Stimulated activated CD4-positive, alpha-beta T cell treated with anti-CD3 and anti-CD28 coated beads, Interleukin-4, amount 100 ng/mL, for 4 hours (primary cell): Measurements from ENCODE around the gene DCAF7.

ENCODE experiments used
- DNase-seq, 2 experiments: peaks; one replicate each; pipeline ENCODE4 v3.0.0-alpha.2; 2020

The DCAF7 gene

GRCh38 chr17:63546308-63547082 is 3.8 kb upstream of the DCAF7 start:
- DNase-seq, result no peak

- DNase-seq, result no peak
Observed at GRCh38 chr17:63547083-63547523, 3.2 kb upstream of the DCAF7 start.

GRCh38 chr17:63549289-63549945 is 860 bp upstream of the DCAF7 start:
- DNase-seq, result no peak

- DNase-seq, result peak in 1 of 2 experiments; percentile 10
Observed at GRCh38 chr17:63550817-63551639, 751 bp downstream of the DCAF7 start.

GRCh38 chr17:63552211-63552610 is 1.9 kb downstream of the DCAF7 start:
- no peak for DNase-seq

- no peak for DNase-seq
Observed at GRCh38 chr17:63555500-63556156, 5.4 kb downstream of the DCAF7 start.

GRCh38 chr17:63557416-63557815 is 7.1 kb downstream of the DCAF7 start:
- no peak for DNase-seq

- no peak for DNase-seq
Observed at GRCh38 chr17:63558441-63558840, 8.2 kb downstream of the DCAF7 start.

- DNase-seq, result no peak
Observed at GRCh38 chr17:63561819-63562218, 11.5 kb downstream of the DCAF7 start.

- no peak for DNase-seq
Observed at GRCh38 chr17:63563339-63563738, 13.1 kb downstream of the DCAF7 start.

- DNase-seq, result no peak
Observed at GRCh38 chr17:63564562-63564961, 14.3 kb downstream of the DCAF7 start.

GRCh38 chr17:63567229-63567628 is 17.0 kb downstream of the DCAF7 start:
- no peak for DNase-seq

- no peak for DNase-seq
Observed at GRCh38 chr17:63568563-63568962, 18.3 kb downstream of the DCAF7 start.

GRCh38 chr17:63571632-63572310 is 21.5 kb downstream of the DCAF7 start:
- no peak for DNase-seq

GRCh38 chr17:63573634-63574033 is 23.4 kb downstream of the DCAF7 start:
- DNase-seq, result no peak

- no peak for DNase-seq
Observed at GRCh38 chr17:63578027-63578768, 27.9 kb downstream of the DCAF7 start.

- no peak for DNase-seq
Observed at GRCh38 chr17:63578769-63579111, 28.5 kb downstream of the DCAF7 start.

GRCh38 chr17:63579633-63580032 is 29.4 kb downstream of the DCAF7 start:
- DNase-seq, result no peak

GRCh38 chr17:63587770-63588169 is 37.5 kb downstream of the DCAF7 start:
- no peak for DNase-seq

GRCh38 chr17:63588797-63589196 is 38.5 kb downstream of the DCAF7 start:
- no peak for DNase-seq

GRCh38 chr17:63589646-63590045 is 39.4 kb downstream of the DCAF7 start:
- DNase-seq, result no peak

GRCh38 chr17:63592797-63593196 is 42.5 kb downstream of the DCAF7 start:
- DNase-seq, result no peak
